GM23338 (cell line): ENCODE results near the gene DLG2. TPM values are rescaled to one million over a fixed set of nuclear protein-coding genes. Genes with fewer than 3 reads are reported as not detected.

Experiments used
- ATAC-seq: fragments of 200-7000 bp; cut with Tn5 transposase; 3 replicates; pipeline ENCODE4 v1.9.1; 2020
- DNase-seq: peaks from one replicate; pipeline ENCODE4 v3.0.0-alpha.2; 2015; ENCODE audit warnings: low spot score
- H2AFZ ChIP-seq: fragments of 200-600 bp; sonication (generic); 2 replicates; pipeline ENCODE4 v1.8.0; 2016; ENCODE audit warnings: antibody characterized with exemption, mild to moderate bottlenecking, moderate library complexity
- H3F3A ChIP-seq: fragments of 200-600 bp; sonication (generic); replicated peaks from 2 replicates; pipeline ENCODE4 v1.8.0; 2017; ENCODE audit warnings: antibody characterized with exemption, mixed run types, low read depth
- H3K27ac ChIP-seq: fragments of 200-600 bp; sonication (generic); 2 replicates; pipeline ENCODE4 v1.6.1; 2016; ENCODE audit warnings: low read depth
- H3K27me3 ChIP-seq: fragments of 200-600 bp; sonication (generic); 2 replicates; pipeline ENCODE4 v1.8.0; 2016; ENCODE audit warnings: mild to moderate bottlenecking, mixed run types, moderate library complexity; ENCODE audit not compliant: insufficient read depth
- H3K36me3 ChIP-seq: fragments of 200-600 bp; sonication (generic); 2 replicates; pipeline ENCODE4 v1.8.0; 2016; ENCODE audit warnings: mild to moderate bottlenecking; ENCODE audit not compliant: insufficient read depth
- H3K4me1 ChIP-seq: fragments of 200-600 bp; sonication (generic); 2 replicates; pipeline ENCODE4 v1.8.0; 2016; ENCODE audit warnings: mild to moderate bottlenecking, moderate library complexity; ENCODE audit not compliant: insufficient read depth
- H3K4me2 ChIP-seq: fragments of 200-600 bp; sonication (generic); 2 replicates; pipeline ENCODE4 v1.7.1; 2017; ENCODE audit warnings: mixed run types
- H3K4me3 ChIP-seq: fragments of 200-600 bp; sonication (generic); 2 replicates; pipeline ENCODE4 v1.6.1; 2016; ENCODE audit warnings: mixed run types
- H3K79me2 ChIP-seq: fragments of 200-600 bp; sonication (generic); replicated peaks from 2 replicates; pipeline ENCODE4 v1.8.0; 2017; ENCODE audit warnings: mild to moderate bottlenecking; ENCODE audit not compliant: insufficient read depth
- H3K9me2 ChIP-seq: fragments of 200-600 bp; sonication (generic); 2 replicates; pipeline ENCODE4 v1.8.0; 2017; ENCODE audit not compliant: insufficient read depth
- H4K20me1 ChIP-seq: fragments of 200-600 bp; sonication (generic); replicated peaks from 2 replicates; pipeline ENCODE4 v1.8.0; 2017; ENCODE audit warnings: mild to moderate bottlenecking; ENCODE audit not compliant: insufficient read depth
- H3K27ac Mint-ChIP-seq: 2 replicates; pipeline ENCODE4 v1.8.0; 2020; ENCODE audit warnings: inconsistent platforms, mild to moderate bottlenecking, moderate library complexity, mixed read lengths
- H3K27me3 Mint-ChIP-seq: 3 replicates; pipeline ENCODE4 v1.8.0; 2022; ENCODE audit warnings: low read depth, mild to moderate bottlenecking, moderate library complexity, mixed read lengths, inconsistent platforms; ENCODE audit not compliant: insufficient read depth, poor library complexity
- H3K36me3 Mint-ChIP-seq: 3 replicates; pipeline ENCODE4 v1.8.0; 2021; ENCODE audit warnings: low read depth, mild to moderate bottlenecking, inconsistent platforms, moderate library complexity, mixed read lengths
- H3K4me1 Mint-ChIP-seq: 3 replicates; pipeline ENCODE4 v1.8.0; 2020; ENCODE audit warnings: mild to moderate bottlenecking, inconsistent platforms, mixed read lengths
- H3K4me3 Mint-ChIP-seq: 3 replicates; pipeline ENCODE4 v1.8.0; 2021; ENCODE audit warnings: moderate library complexity, mild to moderate bottlenecking, inconsistent platforms, mixed read lengths
- H3K9me3 Mint-ChIP-seq: 3 replicates; pipeline ENCODE4 v1.8.0; 2020; ENCODE audit warnings: moderate library complexity, mild to moderate bottlenecking, inconsistent platforms, mixed read lengths
- CTCF ChIP-seq, 2 experiments: fragments of 200-600 bp in 1 of 2; sonication (generic) in 1 of 2; conservative IDR thresholded peaks; 2 replicates each; pipeline versions ENCODE4 v1.5.1 to v1.6.1; 2016 to 2017; ENCODE audit warnings: antibody characterized with exemption in 2 of 2, low read depth in 2 of 2, mild to moderate bottlenecking in 2 of 2, moderate library complexity in 1 of 2
- ETS1 ChIP-seq: IDR thresholded peaks from 2 replicates; pipeline ENCODE4 v1.6.1; 2016; ENCODE audit warnings: antibody characterized with exemption
- EZH2 ChIP-seq: fragments of 200-600 bp; sonication (generic); IDR thresholded peaks from one replicate; pipeline ENCODE4 v1.8.0; 2017; ENCODE audit warnings: antibody characterized with exemption, mild to moderate bottlenecking, low read depth; ENCODE audit not compliant: unreplicated experiment
- JUNB ChIP-seq: IDR thresholded peaks from one replicate; pipeline ENCODE4 v1.6.1; 2016; ENCODE audit warnings: antibody characterized with exemption; ENCODE audit not compliant: unreplicated experiment
- NANOG ChIP-seq: IDR thresholded peaks from 2 replicates; pipeline ENCODE4 v1.6.1; 2016; ENCODE audit warnings: antibody characterized with exemption, borderline replicate concordance
- POLR2AphosphoS5 ChIP-seq: IDR thresholded peaks from 2 replicates; pipeline ENCODE4 v1.6.1; 2016; ENCODE audit warnings: antibody characterized with exemption, low read depth
- REST ChIP-seq: IDR thresholded peaks from one replicate; pipeline ENCODE4 v1.6.1; 2018; ENCODE audit warnings: antibody characterized with exemption; ENCODE audit not compliant: unreplicated experiment
- STAT1 ChIP-seq: IDR thresholded peaks from one replicate; pipeline ENCODE4 v1.6.1; 2016; ENCODE audit warnings: antibody characterized with exemption; ENCODE audit not compliant: unreplicated experiment
- ZNF114 ChIP-seq: fragments of 250-450 bp; sonication (Bioruptor Pico); IDR thresholded peaks from 2 replicates; pipeline ENCODE4 v1.5.0; 2020; ENCODE audit warnings: mild to moderate bottlenecking, moderate library complexity
- ZNF331 ChIP-seq: fragments of 250-450 bp; sonication (Bioruptor Pico); IDR thresholded peaks from 2 replicates; pipeline ENCODE4 v1.5.0; 2020; ENCODE audit warnings: low read depth, mild to moderate bottlenecking, moderate library complexity
- polyA plus RNA-seq: library from polyadenylated mRNA; unstranded; fragments of >200 nt; fragmentation: Nextera tagmentation; extraction: Ambion mirVana; gene quantifications from 2 replicates; pipeline ENCODE4 v1.2.1, GENCODE V29; 2016
- total RNA-seq: library from RNA; depleted of rRNA; stranded (reverse); fragments of >200 nt; shearing (Covaris generic); gene quantifications from 2 replicates; pipeline ENCODE4 v1.2.3, GENCODE V29; 2014

DLG2 gene
- total and polyA plus RNA-seq, 2 experiments from 2014 or later: 19.8 to 21.5 TPM

GRCh38 chr11:85165819-85166218, 461.3 kb downstream of the DLG2 start:
- ATAC-seq: no peak
- Histone ChIP-seq H3K4me3 (no peak overlapping the region), H3K4me2 (no peak overlapping the region), H3K4me1 (peaks cover 5% of the 10 kb centered on the region), H3K9me2 (peaks cover 1% of the 10 kb centered on the region; the same call in 1 of the 2 replicates), H3K27ac (no peak overlapping the region), H3F3A (no peaks in the 10 kb centered on the region), H3K36me3 (no peaks in the 10 kb centered on the region), H4K20me1 (no peaks in the 10 kb centered on the region), H3K79me2 (no peaks in the 10 kb centered on the region), H3K27me3 (no peaks in the 10 kb centered on the region), H2AFZ (no peak overlapping the region)
- Mint-ChIP-seq H3K36me3 (peaks cover 4% of the 10 kb centered on the region; the same call in 1 of the 3 replicates), H3K27ac (no peak overlapping the region), H3K9me3 (no peaks in the 10 kb centered on the region), H3K4me3 (no peak overlapping the region), H3K27me3 (no peaks in the 10 kb centered on the region), H3K4me1 (peaks cover 27% of the 10 kb centered on the region)
- no peak for DNase-seq
- TF ChIP-seq STAT1 (no peak), CTCF (conservative IDR thresholded peaks at IDR 0.05; ENCODE audit: low read depth in 2 of 2) (peak in 1 of 2 experiments; percentile 57; a peak in 3 of 4 replicates), ZNF114 (no peak)

- Histone ChIP-seq H3K27me3 (no peaks in the 10 kb centered on the region), H3K36me3 (no peaks in the 10 kb centered on the region), H3F3A (no peaks in the 10 kb centered on the region), H3K9me2 (peaks cover 4% of the 10 kb centered on the region; the same call in 1 of the 2 replicates), H2AFZ (no peak overlapping the region), H3K4me3 (no peak overlapping the region), H3K27ac (no peak overlapping the region), H3K4me1 (peaks cover 1% of the 10 kb centered on the region), H3K79me2 (no peaks in the 10 kb centered on the region), H4K20me1 (no peaks in the 10 kb centered on the region), H3K4me2 (no peak overlapping the region)
- H3K36me3 Mint-ChIP-seq: no peaks in the 10 kb centered on the region
- TF ChIP-seq EZH2 (no peak), JUNB (no peak)
- H3K9me3 Mint-ChIP-seq: no peaks in the 10 kb centered on the region; the same call in 2 of the 3 replicates
- no peak for ATAC-seq
- no peak overlapping the region for H3K4me3 Mint-ChIP-seq
- H3K4me1 Mint-ChIP-seq: peaks cover 18% of the 10 kb centered on the region
- H3K27ac Mint-ChIP-seq: no peak overlapping the region
- H3K27me3 Mint-ChIP-seq: no peaks in the 10 kb centered on the region
- DNase-seq: no peak
Observed at GRCh38 chr11:85164743-85165142, 462.4 kb downstream of the DLG2 start.

GRCh38 chr11:85154294-85154693, 472.9 kb downstream of the DLG2 start:
- Mint-ChIP-seq H3K4me3 (no peak overlapping the region), H3K4me1 (peaks cover 7% of the 10 kb centered on the region; the same call in 2 of the 3 replicates)
- TF ChIP-seq NANOG (no peak), EZH2 (no peak), ETS1 (no peak), REST (no peak), ZNF331 (CRISPR knock-in tag) (no peak), POLR2AphosphoS5 (no peak)

More at GRCh38 chr11:85154294-85154693, 472.9 kb downstream of the DLG2 start:
- Histone ChIP-seq H3K4me2 (0 out of 2 replicates have a peak overlapping the region, but pooled peaks have one; percentile 1), H3K9me2 (peaks cover 8% of the 10 kb centered on the region; the same call in 1 of the 2 replicates), H3K36me3 (no peaks in the 10 kb centered on the region), H3K27ac (no peak overlapping the region), H4K20me1 (no peaks in the 10 kb centered on the region), H2AFZ (no peak overlapping the region), H3K4me1 (peaks cover 18% of the 10 kb centered on the region), H3K27me3 (no peaks in the 10 kb centered on the region), H3K79me2 (no peaks in the 10 kb centered on the region), H3F3A (no peaks in the 10 kb centered on the region), H3K4me3 (no peak overlapping the region)
- Mint-ChIP-seq H3K27me3 (peaks cover 2% of the 10 kb centered on the region), H3K9me3 (peaks cover 10% of the 10 kb centered on the region; the same call in 2 of the 3 replicates), H3K36me3 (peaks cover 28% of the 10 kb centered on the region; the same call in 2 of the 3 replicates), H3K27ac (peak overlapping the region; percentile 63; the same call in 1 of the 2 replicates)
- DNase-seq (no peak), ATAC-seq (no peak)
